ENCODE results near the gene TFR2.

GRCh38 chr7:100675105-100675451 lies 33.7 kb upstream of the TFR2 start:
- TF ChIP-seq CTCF (conservative IDR thresholded peaks at IDR 0.05) (no peak), ZFX (IDR thresholded peaks at IDR 0.05) (peak; percentile 52)

All from C4-2B (cell line).